ENCODE data around the gene FAM241B. TPM values are rescaled to one million over a fixed set of nuclear protein-coding genes. Genes with fewer than 3 reads are reported as not detected.

The FAM241B gene
- total and polyA plus RNA-seq, 2 donors (not counting 1 experiment from before 2014, with no cell fraction given) = 0.54 to 0.64 TPM

DNA sequence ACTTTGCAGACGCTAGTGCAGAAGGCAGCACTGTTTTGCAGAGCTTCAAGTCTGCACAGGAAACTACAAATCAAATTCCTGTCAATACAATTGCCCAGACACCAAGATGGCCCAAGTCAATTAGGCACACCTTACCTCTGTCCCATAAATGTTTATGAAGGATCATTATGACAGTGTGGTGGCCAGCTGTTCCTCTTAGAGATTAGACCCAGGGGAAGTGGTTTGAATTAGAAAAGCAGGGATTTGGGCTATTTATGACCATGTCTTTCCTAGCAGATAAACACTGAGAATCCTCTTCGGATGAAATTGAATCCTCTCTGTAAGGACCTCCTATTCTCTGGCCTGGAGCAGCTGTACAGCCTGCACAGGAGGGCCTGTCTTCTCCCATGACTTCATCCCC lies 46.9 kb upstream of the FAM241B start:
- CTCF ChIA-PET = no interaction called here
- ATAC-seq (ENCODE audit: low read depth) = no peak
- POLR2A ChIA-PET = no interaction called here

GRCh38 chr10:69584624-69585023 lies 45.4 kb upstream of the FAM241B start:
- no peaks in the 10 kb centered on the region for H3K9me3 Mint-ChIP-seq (ENCODE audit: insufficient read depth)

More for the DNA sequence above, 46.9 kb upstream of the FAM241B start:
- H3K27ac Mint-ChIP-seq = no peak overlapping the region
- no peak for DNase-seq
- intact Hi-C loops (cut with micrococcal nuclease) = no loop called here
- Histone ChIP-seq H3K27ac (ENCODE audit: low read length in 2 of 2) (no peak overlapping the region), H3K36me3 (replicated peaks in 1 of 2; ENCODE audit: control extremely low read depth in 1 of 2, control insufficient read depth in 1 of 2, extremely low read depth in 1 of 2, insufficient read depth in 2 of 2, low read length in 1 of 2) (no peaks in the 10 kb centered on the region), H3K27me3 (replicated peaks in 1 of 4; ENCODE audit: control extremely low read depth in 1 of 4, control insufficient read depth in 3 of 4, insufficient read depth in 4 of 4, low read length in 3 of 4) (peaks cover 0 to 28% (median 11%) of the 10 kb centered on the region in 4 experiments), H3K4me2 (replicated peaks; ENCODE audit: low read depth, low read length, poor library complexity, severe bottlenecking) (no peak overlapping the region), H3K9ac (ENCODE audit: low read length) (no peak overlapping the region), H4K20me1 (ENCODE audit: control insufficient read depth, insufficient read depth, low read length, poor library complexity, severe bottlenecking) (no peaks in the 10 kb centered on the region), H3K79me2 (ENCODE audit: control insufficient read depth, insufficient read depth, low read length) (no peaks in the 10 kb centered on the region), H2AFZ (ENCODE audit: insufficient read depth, low read depth, low read length, poor library complexity, severe bottlenecking) (no peak overlapping the region), H3K9me3 (ENCODE audit: control extremely low read depth in 1 of 3, control insufficient read depth in 2 of 3, insufficient read depth in 1 of 3, low read length in 2 of 3) (no peaks in the 10 kb centered on the region), H3K4me3 (ENCODE audit: control extremely low read depth in 1 of 5, extremely low read depth in 1 of 5, insufficient read depth in 1 of 5, low read depth in 2 of 5, low read length in 4 of 5) (no peak overlapping the region), H3K4me1 (ENCODE audit: control insufficient read depth in 2 of 2, insufficient read depth in 2 of 2, low read length in 2 of 2) (no peaks in the 10 kb centered on the region)
- no peaks in the 10 kb centered on the region for H3K9me3 Mint-ChIP-seq (ENCODE audit: insufficient read depth)
- H3K4me1 Mint-ChIP-seq = no peaks in the 10 kb centered on the region
- 57% methylated on average over 1 of the region's 2 CpGs for WGBS (ENCODE audit: insufficient coverage)
- TF ChIP-seq EZH2 (IDR thresholded peaks at IDR 0.05; ENCODE audit: borderline replicate concordance, insufficient read depth, low read depth, low read length, poor library complexity, severe bottlenecking) (no peak), CTCF (IDR thresholded peaks at IDR 0.05) (no peak)
- H3K27me3 Mint-ChIP-seq = peaks cover 44% of the 10 kb centered on the region
- H3K4me3 Mint-ChIP-seq = no peak overlapping the region

More at GRCh38 chr10:69584624-69585023, 45.4 kb upstream of the FAM241B start:
- Histone ChIP-seq H4K20me1 (ENCODE audit: control insufficient read depth, insufficient read depth, low read length, poor library complexity, severe bottlenecking) (no peaks in the 10 kb centered on the region), H3K4me3 (ENCODE audit: control extremely low read depth in 1 of 5, extremely low read depth in 1 of 5, insufficient read depth in 1 of 5, low read depth in 2 of 5, low read length in 4 of 5) (no peak overlapping the region), H3K36me3 (replicated peaks in 1 of 2; ENCODE audit: control extremely low read depth in 1 of 2, control insufficient read depth in 1 of 2, extremely low read depth in 1 of 2, insufficient read depth in 2 of 2, low read length in 1 of 2) (no peaks in the 10 kb centered on the region), H3K79me2 (ENCODE audit: control insufficient read depth, insufficient read depth, low read length) (no peaks in the 10 kb centered on the region), H3K9ac (ENCODE audit: low read length) (no peak overlapping the region), H3K4me1 (ENCODE audit: control insufficient read depth in 2 of 2, insufficient read depth in 2 of 2, low read length in 2 of 2) (no peaks in the 10 kb centered on the region), H3K4me2 (replicated peaks; ENCODE audit: low read depth, low read length, poor library complexity, severe bottlenecking) (no peak overlapping the region), H3K27me3 (replicated peaks in 1 of 4; ENCODE audit: control extremely low read depth in 1 of 4, control insufficient read depth in 3 of 4, insufficient read depth in 4 of 4, low read length in 3 of 4) (peaks cover 0 to 18% (median 8%) of the 10 kb centered on the region in 4 experiments), H2AFZ (ENCODE audit: insufficient read depth, low read depth, low read length, poor library complexity, severe bottlenecking) (no peak overlapping the region), H3K27ac (ENCODE audit: low read length in 2 of 2) (no peak overlapping the region), H3K9me3 (ENCODE audit: control extremely low read depth in 1 of 3, control insufficient read depth in 2 of 3, insufficient read depth in 1 of 3, low read length in 2 of 3) (no peaks in the 10 kb centered on the region)
- H3K27me3 Mint-ChIP-seq = peaks cover 32% of the 10 kb centered on the region
- H3K4me1 Mint-ChIP-seq = no peaks in the 10 kb centered on the region
- ATAC-seq (ENCODE audit: low read depth) (no peak), DNase-seq (no peak)
- no peak overlapping the region for H3K27ac Mint-ChIP-seq
- POLR2A ChIA-PET = no interaction called here
- 92% methylated on average over 2 of the region's 3 CpGs for WGBS (ENCODE audit: insufficient coverage)
- intact Hi-C loops (cut with micrococcal nuclease) = no loop called here
- no peak overlapping the region for H3K4me3 Mint-ChIP-seq
- TF ChIP-seq CTCF (IDR thresholded peaks at IDR 0.05) (no peak), EZH2 (IDR thresholded peaks at IDR 0.05; ENCODE audit: borderline replicate concordance, insufficient read depth, low read depth, low read length, poor library complexity, severe bottlenecking) (no peak)
- CTCF ChIA-PET = no interaction called here
